PC-3 (cell line): ENCODE measurements around the gene SPEM3.

ENCODE experiments used
- CTCF ChIP-seq: fragments of 300-600 bp; sonication (generic); conservative IDR thresholded peaks from 2 replicates; pipeline ENCODE4 v1.5.1; 2017; ENCODE audit warnings: antibody characterized with exemption, low read depth, mild to moderate bottlenecking, low read length
- EZH2 ChIP-seq: fragments of 300-600 bp; sonication (generic); IDR thresholded peaks from one replicate; pipeline ENCODE4 v1.6.1; 2017; ENCODE audit warnings: antibody characterized with exemption, mild to moderate bottlenecking, low read length; ENCODE audit not compliant: unreplicated experiment

GRCh38 chr17:7431231-7431630, 2.6 kb downstream of the SPEM3 start:
- no peak for TF ChIP-seq CTCF
- TF ChIP-seq EZH2 = no peak
